ENCODE data around the gene EFTUD2.
"Not testable (repeated sequence)": the region's sequence is repeated elsewhere in the genome, so short reads cannot be mapped to it uniquely, and the experiment has no call there.

Gene EFTUD2

DNA sequence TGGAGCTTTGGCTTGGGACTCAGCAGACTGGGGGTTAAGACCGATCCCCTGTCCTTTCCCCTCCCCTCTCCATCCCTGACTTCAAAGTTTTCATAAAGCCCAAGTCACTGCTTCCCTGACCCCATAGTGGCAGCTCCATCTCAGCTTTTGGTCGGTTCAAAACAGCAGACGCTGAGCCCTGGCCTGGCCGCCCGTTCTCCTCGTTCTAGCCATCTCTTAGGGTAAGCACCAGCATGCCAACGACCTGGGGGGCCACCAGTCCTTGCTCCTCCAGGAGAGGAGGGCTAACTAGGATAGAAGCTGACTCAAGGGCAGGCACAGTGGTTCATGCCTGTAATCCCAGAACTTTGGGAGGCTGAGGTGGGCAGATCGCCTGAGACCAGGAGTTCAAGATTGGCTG lies 53.0 kb downstream of the EFTUD2 start:
- no peak for DNase-seq

DNA sequence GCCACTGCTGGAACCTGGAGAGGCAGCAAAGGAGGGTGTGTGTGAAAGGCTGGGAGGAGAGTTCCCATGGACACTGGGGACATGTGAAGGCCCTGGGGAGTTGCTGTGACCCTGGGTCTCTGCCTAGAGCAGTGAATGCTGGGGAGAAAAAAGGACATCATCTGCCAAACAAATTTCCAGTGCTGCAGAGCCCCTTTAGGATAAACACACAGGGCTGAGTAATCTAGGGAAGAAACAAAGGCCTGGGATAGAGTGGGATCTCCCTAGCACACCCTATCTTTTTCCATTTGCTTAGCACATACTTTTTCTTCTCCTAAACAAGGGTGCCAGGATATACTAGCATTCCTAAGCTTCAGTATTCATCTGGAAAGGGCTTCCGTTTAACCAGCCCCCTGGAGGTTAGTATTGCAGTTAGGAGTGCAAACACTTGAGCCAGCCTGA lies 54.8 kb downstream of the EFTUD2 start:
- no peak for DNase-seq

DNA sequence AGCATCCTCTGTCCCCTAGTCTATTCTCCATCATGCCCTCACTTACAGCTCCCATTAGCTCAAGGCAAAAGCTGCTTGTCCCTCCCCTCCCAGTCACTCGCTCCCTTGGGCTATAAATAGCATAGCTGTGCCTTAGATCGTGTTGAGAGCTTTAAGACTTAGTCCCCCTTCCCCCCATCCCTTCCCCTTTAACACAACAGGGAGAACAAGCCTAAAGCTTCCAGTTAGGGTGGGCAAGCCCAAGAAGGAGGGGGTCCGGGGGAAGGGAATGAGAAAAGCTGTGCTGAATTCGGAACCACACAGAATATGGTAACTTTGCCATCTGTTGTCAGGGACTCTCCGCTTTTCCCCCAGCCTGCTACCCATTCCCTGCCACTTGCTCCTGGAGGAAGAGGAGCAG lies 56.5 kb downstream of the EFTUD2 start:
- DNase-seq: no peak

DNA sequence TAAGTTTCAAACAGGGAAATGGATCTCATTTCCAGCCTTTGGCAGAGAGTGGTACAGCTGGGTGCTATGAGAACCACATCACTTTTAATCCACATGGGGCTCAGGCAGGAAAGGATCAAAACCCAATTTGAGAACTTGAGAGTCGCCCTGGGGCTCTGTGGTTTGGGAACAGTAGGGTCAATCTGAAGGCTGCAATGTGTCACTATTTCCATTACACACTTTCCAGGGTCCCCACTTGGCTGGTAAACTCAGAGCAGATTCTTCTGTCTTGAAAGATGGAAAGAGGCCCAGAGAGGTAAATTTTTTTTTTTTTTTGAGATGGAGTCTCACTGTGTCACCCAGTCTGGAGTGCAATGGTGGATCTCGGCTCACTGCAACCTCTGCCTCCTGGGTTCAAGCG lies 58.3 kb downstream of the EFTUD2 start:
- no peak for DNase-seq

DNA sequence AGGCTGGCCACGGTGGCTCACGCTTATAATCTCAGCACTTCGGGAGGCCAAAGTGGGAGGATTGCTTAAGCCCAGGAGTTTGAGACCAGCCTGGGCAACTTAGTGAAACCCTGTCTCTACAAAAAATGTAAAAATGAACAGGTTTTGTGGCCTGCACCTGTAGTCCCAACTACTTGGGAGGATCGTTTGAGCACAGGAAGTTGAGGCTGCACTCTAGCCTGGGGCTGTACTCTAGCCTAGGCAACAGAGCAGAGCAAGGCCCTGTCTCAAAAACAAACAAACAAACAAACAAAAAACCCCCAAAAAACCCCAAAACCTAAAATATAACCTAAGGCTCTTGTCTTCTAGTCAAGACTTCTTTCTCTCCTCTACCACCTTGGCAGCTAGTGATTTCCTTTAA lies 59.0 kb downstream of the EFTUD2 start:
- DNase-seq: no peak

- no peak for DNase-seq
These were observed 62.0 kb downstream of the EFTUD2 start for GRCh38 chr17:44837196-44837595.

- no peak for DNase-seq
These were observed 66.4 kb downstream of the EFTUD2 start for GRCh38 chr17:44832805-44833204.

GRCh38 chr17:44831371-44831770 lies 67.9 kb downstream of the EFTUD2 start:
- DNase-seq: no peak

DNA sequence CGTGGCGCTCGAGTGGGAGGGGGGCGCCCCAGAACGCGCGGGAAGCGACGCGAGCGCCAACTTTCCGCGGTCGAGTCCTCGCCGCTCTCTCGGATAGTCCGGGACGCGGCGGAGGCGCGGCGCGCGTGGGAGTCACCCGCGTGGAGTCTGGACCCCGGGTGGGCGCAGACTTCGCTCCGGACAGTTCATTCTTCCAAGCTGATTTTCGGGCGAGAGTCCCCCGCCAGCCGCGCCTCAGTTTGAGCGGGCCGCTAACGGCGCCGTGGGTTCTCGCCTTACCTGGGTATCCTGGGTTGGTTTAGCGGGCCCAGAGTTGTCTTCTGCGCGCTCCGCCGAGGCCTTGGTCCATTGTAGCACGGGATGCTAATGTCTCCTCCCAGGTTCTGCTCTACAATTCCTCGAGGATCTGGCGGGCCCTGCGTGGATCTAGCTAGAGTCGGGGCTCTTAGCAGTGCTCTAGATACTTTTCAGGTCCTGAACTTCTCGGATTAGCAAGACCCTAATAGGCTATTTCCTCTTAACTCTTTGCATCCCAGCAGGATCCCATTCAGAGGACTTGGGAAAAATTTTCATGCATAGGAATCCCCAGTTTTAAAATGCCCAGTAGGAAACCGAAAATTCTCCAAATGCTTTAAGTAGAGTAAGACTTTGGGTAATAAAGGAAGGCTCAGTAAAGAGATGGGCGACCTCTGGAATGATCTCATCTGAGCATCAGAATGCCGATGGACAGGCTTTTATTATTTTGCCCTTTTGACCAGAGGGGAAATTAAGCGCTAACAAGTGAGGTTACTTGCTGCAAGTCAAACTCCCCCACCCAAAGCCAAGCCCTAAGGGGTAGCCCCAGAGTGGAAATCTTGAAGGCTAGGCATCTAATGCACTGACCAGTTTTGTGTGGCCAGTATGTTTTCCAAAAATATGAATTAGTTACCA lies 68.6 kb downstream of the EFTUD2 start:
- DNase-seq: no peak

- no peak for DNase-seq
These were observed 69.5 kb downstream of the EFTUD2 start, which contains the start of gene GJC1 for GRCh38 chr17:44829523-44830358. TSS of gene GJC1 (minus strand) at chr17:44830287. CDS start at chr17:44805817, 24,470 bp downstream.

DNA sequence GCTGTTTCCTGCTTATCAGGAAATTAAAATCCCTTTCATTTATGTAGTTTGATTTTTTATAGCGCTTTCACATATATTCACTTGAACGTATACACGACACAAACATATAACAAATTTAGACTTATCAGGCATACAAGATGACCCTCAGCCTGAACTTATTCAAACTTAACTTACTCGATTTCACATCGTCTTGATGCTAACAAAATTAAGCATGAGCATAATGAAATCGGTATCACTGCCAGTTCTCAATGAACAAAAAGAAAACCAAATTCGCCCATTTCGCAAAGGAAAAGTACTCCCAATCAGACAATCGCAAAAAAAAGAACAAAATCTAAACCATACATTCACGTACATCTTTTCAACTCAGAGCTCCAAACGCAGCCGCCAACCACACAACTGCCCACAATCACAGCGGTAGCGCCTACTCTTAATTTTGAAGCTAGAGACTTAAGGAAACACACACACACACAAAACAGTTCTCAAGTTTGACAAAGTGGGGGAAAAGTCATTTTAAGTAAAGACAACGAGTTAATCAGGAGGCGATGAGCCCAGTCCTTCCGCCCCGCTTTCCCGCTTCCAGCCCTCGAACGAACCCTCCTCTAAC lies 70.2 kb downstream of the EFTUD2 start:
- no peak for DNase-seq

- no peak for DNase-seq
These were observed 71.4 kb downstream of the EFTUD2 start for GRCh38 chr17:44827863-44828262.

DNA sequence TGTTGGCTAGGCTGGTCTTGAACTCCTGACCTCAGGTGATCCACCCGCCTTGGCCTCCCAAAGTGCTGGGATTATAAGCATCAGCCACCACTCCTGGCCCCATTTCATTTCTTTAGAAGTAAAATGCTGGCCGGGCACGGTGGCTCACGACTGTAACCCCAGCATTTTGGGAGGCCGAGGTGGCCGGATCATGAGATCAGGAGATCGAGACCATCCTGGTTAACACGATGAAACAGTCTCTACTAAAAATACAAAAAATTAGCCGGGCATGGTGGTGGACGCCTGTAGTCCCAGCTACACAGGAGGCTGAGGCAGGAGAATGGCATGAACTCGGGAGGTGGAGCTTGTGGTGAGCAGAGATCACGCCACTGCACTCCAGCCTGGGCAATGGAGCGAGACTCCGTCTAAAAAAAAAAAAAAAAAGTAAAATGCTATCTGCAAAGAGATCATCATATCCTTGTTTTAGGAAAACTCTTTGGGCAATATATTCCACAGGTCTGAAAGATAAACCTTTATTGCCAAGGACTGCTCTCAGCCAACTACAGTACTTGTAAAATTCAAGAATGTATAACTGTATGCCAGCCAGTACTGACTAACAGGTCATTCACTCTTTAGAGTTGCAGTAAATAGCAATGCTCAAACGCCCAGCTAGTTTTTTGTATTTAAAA lies 73.0 kb downstream of the EFTUD2 start:
- DNase-seq: no peak

GRCh38 chr17:44825236-44825635 lies 74.0 kb downstream of the EFTUD2 start:
- not testable (repeated sequence) for DNase-seq

DNA sequence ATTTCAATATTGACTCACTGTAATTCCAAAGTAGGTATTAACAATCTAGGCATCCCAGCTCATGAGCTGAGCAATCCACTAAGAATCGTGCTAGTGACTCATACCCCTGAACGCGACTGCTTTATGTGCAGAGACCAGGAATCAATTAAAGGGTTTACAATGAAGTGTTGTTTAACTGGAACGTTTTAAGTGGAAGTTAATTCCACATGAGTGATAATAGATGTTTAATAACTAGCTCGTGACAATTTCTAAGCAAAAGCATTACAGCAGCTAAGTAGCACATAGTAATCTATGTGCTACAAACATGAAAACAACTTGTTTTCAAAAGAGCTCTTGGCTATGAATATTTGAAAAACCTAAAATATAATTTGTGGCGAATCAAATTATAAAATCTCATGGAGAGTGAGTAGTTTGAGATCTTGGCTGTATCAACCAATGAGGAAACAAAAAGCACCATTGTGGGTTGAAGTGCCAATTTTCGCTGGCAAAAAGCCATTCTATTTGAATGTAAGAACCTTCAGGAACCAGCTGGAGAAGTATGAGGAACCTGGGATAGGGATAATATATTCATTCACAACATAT lies 78.5 kb downstream of the EFTUD2 start:
- DNase-seq: no peak

GRCh38 chr17:44818508-44818907 lies 80.7 kb downstream of the EFTUD2 start:
- DNase-seq: not testable (repeated sequence)

GRCh38 chr17:44812263-44812662 lies 87.0 kb downstream of the EFTUD2 start:
- DNase-seq: no peak

DNA sequence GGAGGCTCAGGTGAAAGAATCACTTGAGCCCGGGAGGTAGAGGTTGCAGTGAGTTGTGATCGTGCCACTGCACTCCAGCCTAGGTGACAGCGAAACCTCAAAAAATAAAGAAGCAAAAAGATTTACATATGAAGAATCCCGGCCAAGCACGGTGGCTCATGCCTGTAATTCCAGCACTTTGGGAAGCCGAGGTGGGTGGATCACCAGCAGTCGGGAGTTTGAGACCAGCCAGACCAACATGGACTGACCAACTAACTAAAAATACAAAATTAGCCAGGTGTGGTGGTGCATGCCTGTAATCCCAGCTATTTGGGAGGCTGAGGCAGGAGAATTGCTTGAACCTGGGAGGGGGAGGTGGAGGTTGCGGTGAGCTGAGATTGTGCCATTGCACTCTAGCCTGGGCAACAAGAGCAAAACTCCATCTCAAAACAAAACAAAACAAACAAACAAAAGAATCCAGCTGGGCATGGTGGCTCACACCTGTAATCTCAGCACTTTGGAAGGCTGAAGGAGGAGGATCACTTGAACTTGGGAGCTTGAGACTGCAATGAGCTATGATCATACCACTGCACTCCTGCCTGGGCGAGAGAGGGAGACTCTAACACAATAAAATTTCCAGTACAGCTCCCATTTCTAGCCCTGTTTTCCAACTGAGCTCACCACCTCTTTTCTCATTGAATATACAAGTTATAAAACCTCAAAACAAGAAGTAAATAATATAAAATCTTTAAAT lies 90.4 kb downstream of the EFTUD2 start:
- DNase-seq: not testable (repeated sequence)

- DNase-seq: no peak
These were observed 91.1 kb downstream of the EFTUD2 start for GRCh38 chr17:44808156-44808555.

- no peak for DNase-seq
These were observed 91.5 kb downstream of the EFTUD2 start for GRCh38 chr17:44807817-44808155.

DNA sequence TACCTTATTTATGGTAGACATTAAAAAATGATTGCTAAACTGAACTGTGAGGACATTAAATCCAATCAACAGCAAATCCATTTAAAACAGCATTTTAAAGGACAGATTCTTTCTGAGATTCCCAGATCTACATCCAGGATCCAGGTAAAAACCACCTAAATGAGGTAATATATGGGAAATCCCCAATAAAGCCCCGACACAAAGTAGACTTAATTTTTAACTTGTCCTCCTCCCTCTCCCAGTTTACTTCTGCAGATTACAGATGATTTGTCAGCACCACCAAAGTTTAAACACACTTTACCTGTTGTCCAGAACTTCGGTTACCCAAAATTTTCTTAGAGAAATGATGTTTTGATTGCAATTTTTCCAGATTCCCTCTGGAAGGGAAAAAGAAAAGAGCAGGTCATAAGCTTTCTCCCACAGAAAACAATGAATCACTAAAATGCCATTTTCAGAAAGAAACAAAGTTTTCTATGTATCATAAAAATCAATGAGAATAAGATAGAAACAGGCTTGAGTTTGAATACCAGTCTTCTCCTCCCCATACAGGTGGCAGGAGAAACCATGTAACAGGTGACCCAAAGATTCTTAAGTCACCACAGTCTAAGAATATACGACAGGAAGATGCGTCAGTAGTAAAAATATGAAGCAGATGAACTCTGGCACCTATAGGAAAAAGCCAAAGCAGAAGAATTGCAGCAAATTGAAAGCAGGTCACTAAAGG lies 92.0 kb downstream of the EFTUD2 start:
- DNase-seq: no peak
